ENCODE data around the gene TMEM106C.

TMEM106C gene

GRCh38 chr12:48017921-48018617 lies 54.7 kb downstream of the TMEM106C start:
- DNase-seq (no peak), ATAC-seq (no peak)
- Mint-ChIP-seq H3K4me1 (no peaks in the 10 kb centered on the region), H3K27me3 (peaks cover 30% of the 10 kb centered on the region), H3K9me3 (no peaks in the 10 kb centered on the region), H3K4me3 (no peak overlapping the region), H3K27ac (no peak overlapping the region), H3K36me3 (ENCODE audit: low read depth) (no peaks in the 10 kb centered on the region)

All from activated naive CD8-positive, alpha-beta T cell treated with anti-CD3 and anti-CD28 coated beads, Interleukin-2, amount 50 U/mL, for 24 hours (primary cell).